Caco-2 (cell line): ENCODE results near the gene GABRD. TPM values are rescaled to one million over a fixed set of nuclear protein-coding genes. Genes with fewer than 3 reads are reported as not detected.

Experiments used
- BruUV-seq: library from RNA; stranded (reverse); fragments of 400-500 nt; replicated peaks from 2 replicates; lab custom pipeline; 2021; lab: Mats Ljungman, UMichigan
- CTCF ChIA-PET: fragments of 300-600 bp; sonication (Branson Sonifier 250); formaldehyde crosslinking; loops from one replicate; lab custom pipeline; 2022; ENCODE audit warnings: antibody characterized with exemption; lab: Charles Lee
- POLR2A ChIA-PET: fragments of 300-600 bp; sonication (Branson Sonifier 250); formaldehyde crosslinking; loops from one replicate; lab custom pipeline; 2022; ENCODE audit warnings: antibody characterized with exemption; lab: Charles Lee
- DNase-seq, 2 experiments: peaks; one replicate each; pipeline versions ENCODE4 v3.0.0 to v3.0.0-alpha.2; 2020 to 2022
- H3K27me3 ChIP-seq: replicated peaks from 2 replicates; pipeline ENCODE4 v1.6.0; 2011; ENCODE audit warnings: low read length; ENCODE audit not compliant: control insufficient read depth, insufficient read depth
- H3K36me3 ChIP-seq: 2 replicates; pipeline ENCODE4 v1.5.1; 2011; ENCODE audit warnings: low read length; ENCODE audit not compliant: control insufficient read depth, insufficient read depth
- H3K4me1 ChIP-seq: fragments of 250-450 bp; sonication (Bioruptor Pico); 2 replicates; pipeline ENCODE4 v1.5.1; 2020; ENCODE audit warnings: mild to moderate bottlenecking
- H3K4me3 ChIP-seq: 2 replicates; pipeline ENCODE4 v1.5.1; 2011; ENCODE audit warnings: low read depth, mild to moderate bottlenecking, control low read depth, low read length
- H3K9me3 ChIP-seq: fragments of 250-450 bp; sonication (Bioruptor Pico); 2 replicates; pipeline ENCODE4 v1.5.1; 2020; ENCODE audit warnings: mild to moderate bottlenecking, moderate library complexity
- H3K27ac Mint-ChIP-seq: one replicate; pipeline ENCODE4 v1.8.0; 2022; ENCODE audit warnings: mixed read lengths; ENCODE audit not compliant: unreplicated experiment
- H3K27me3 Mint-ChIP-seq: one replicate; pipeline ENCODE4 v1.8.0; 2022; ENCODE audit warnings: mixed read lengths; ENCODE audit not compliant: insufficient read depth, unreplicated experiment
- H3K36me3 Mint-ChIP-seq: one replicate; pipeline ENCODE4 v1.8.0; 2022; ENCODE audit warnings: mild to moderate bottlenecking, mixed read lengths; ENCODE audit not compliant: insufficient read depth, unreplicated experiment
- H3K4me1 Mint-ChIP-seq: one replicate; pipeline ENCODE4 v1.8.0; 2022; ENCODE audit warnings: low read depth, mixed read lengths; ENCODE audit not compliant: unreplicated experiment
- H3K4me3 Mint-ChIP-seq: one replicate; pipeline ENCODE4 v1.8.0; 2022; ENCODE audit warnings: mild to moderate bottlenecking, moderate library complexity, mixed read lengths; ENCODE audit not compliant: unreplicated experiment
- H3K9me3 Mint-ChIP-seq: one replicate; pipeline ENCODE4 v1.8.0; 2022; ENCODE audit warnings: mixed read lengths; ENCODE audit not compliant: unreplicated experiment
- CTCF ChIP-seq, 2 experiments: fragments of 200-600 bp in 1 of 2; IDR thresholded peaks; 1 replicate in 1 of 2; 2 replicates in 1 of 2; pipeline versions ENCODE4 v1.5.1 to v1.8.0; 2011 to 2022; ENCODE audit warnings: antibody characterized with exemption in 1 of 2, control low read depth in 1 of 2, inconsistent platforms in 1 of 2, low read depth in 1 of 2, low read length in 1 of 2, mild to moderate bottlenecking in 1 of 2, moderate library complexity in 1 of 2; ENCODE audit not compliant: insufficient read depth in 1 of 2, severe bottlenecking in 1 of 2, unreplicated experiment in 1 of 2
- intact Hi-C: fragments of 100-400 bp; cut with micrococcal nuclease; formaldehyde crosslinking; loops from one replicate; pipeline ENCODE4 v1.10.0; 2022; ENCODE audit not compliant: unreplicated experiment
- total RNA-seq: library from RNA; stranded (reverse); gene quantifications from 2 replicates; pipeline ENCODE4 v1.2.3, GENCODE V29; 2022

GABRD gene
- total RNA-seq, 1 experiment from 2014 or later, result 0.34 TPM

DNA sequence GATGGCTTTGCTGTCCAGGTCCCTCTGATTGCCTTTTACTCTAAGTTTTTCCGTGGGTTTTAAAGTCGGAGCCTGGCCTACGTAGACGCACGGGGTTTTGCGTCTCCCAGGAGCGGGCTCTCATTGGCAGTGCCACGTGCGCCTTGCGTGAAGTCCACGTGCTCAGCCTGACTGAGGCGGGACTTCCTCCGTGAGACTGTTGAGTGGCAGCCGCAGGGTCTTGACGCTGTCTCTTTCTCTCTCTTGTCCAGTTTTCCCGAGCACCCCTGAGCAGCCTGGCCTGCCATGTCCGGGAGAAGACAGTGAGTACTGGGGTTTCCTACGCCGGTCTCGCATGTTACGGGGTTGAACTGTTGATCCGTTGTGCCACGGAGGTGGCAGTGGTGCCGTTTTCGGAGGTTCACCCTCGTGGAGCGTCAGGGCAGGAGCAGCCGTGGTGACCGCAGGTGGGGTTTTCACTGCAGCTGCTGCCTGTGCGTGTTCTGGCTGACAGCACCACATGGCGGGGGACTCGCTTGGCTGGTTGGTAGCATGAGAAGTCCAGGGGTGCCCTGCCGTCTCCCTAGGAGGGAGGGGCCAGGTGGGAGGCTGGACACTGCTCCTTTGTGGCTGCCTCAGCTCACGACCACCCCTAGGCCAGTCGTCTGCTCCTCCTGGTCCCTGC is 40.3 kb downstream of the GABRD start:
- POLR2A ChIA-PET, result no interaction called here
- Mint-ChIP-seq H3K27ac (no peak overlapping the region), H3K4me1 (no peaks in the 10 kb centered on the region), H3K9me3 (no peaks in the 10 kb centered on the region), H3K4me3 (no peak overlapping the region), H3K27me3 (no peaks in the 10 kb centered on the region), H3K36me3 (peaks cover 32% of the 10 kb centered on the region)
- TF ChIP-seq CTCF (IDR thresholded peaks at IDR 0.05; ENCODE audit: insufficient read depth in 1 of 2, low read depth in 1 of 2, low read length in 1 of 2, severe bottlenecking in 1 of 2, unreplicated experiment in 1 of 2), result no peak
- Histone ChIP-seq H3K9me3 (no peaks in the 10 kb centered on the region), H3K4me1 (no peaks in the 10 kb centered on the region), H3K27me3 (no peaks in the 10 kb centered on the region), H3K36me3 (no peaks in the 10 kb centered on the region), H3K4me3 (no peak overlapping the region)
- DNase-seq, result no peak
- intact Hi-C loops, result no loop called here
- no TSS peak for BruUV-seq
- CTCF ChIA-PET, result no interaction called here

- H3K4me1 ChIP-seq, result no peaks in the 10 kb centered on the region
- H3K9me3 ChIP-seq, result no peaks in the 10 kb centered on the region
- ChIA-PET POLR2A (no interaction called here), CTCF (no interaction called here)
- Mint-ChIP-seq H3K27me3 (no peaks in the 10 kb centered on the region), H3K4me3 (no peak overlapping the region), H3K9me3 (no peaks in the 10 kb centered on the region), H3K27ac (no peak overlapping the region), H3K36me3 (peaks cover 38% of the 10 kb centered on the region), H3K4me1 (no peaks in the 10 kb centered on the region)
- H3K36me3 ChIP-seq, result no peaks in the 10 kb centered on the region
- H3K4me3 ChIP-seq, result no peak overlapping the region
- no peaks in the 10 kb centered on the region for H3K27me3 ChIP-seq
- TF ChIP-seq CTCF (IDR thresholded peaks at IDR 0.05; ENCODE audit: insufficient read depth in 1 of 2, low read depth in 1 of 2, low read length in 1 of 2, severe bottlenecking in 1 of 2, unreplicated experiment in 1 of 2), result no peak
- intact Hi-C loops, result no loop called here
- no TSS peak for BruUV-seq
- DNase-seq, result no peak
Observed at GRCh38 chr1:2060072-2060471, 40.9 kb downstream of the GABRD start.

- DNase-seq, result no peak
- H3K9me3 Mint-ChIP-seq, result no peaks in the 10 kb centered on the region
- ChIA-PET POLR2A (no interaction called here), CTCF (no interaction called here)
- H3K4me1 ChIP-seq, result no peaks in the 10 kb centered on the region
- no peaks in the 10 kb centered on the region for H3K27me3 ChIP-seq
- no peaks in the 10 kb centered on the region for H3K27me3 Mint-ChIP-seq
- TF ChIP-seq CTCF (IDR thresholded peaks at IDR 0.05; ENCODE audit: insufficient read depth in 1 of 2, low read depth in 1 of 2, low read length in 1 of 2, severe bottlenecking in 1 of 2, unreplicated experiment in 1 of 2), result no peak
- H3K27ac Mint-ChIP-seq, result no peak overlapping the region
- no peak overlapping the region for H3K4me3 Mint-ChIP-seq
- peaks cover 40% of the 10 kb centered on the region for H3K36me3 Mint-ChIP-seq
- no peaks in the 10 kb centered on the region for H3K9me3 ChIP-seq
- BruUV-seq, result no TSS peak
- no peaks in the 10 kb centered on the region for H3K36me3 ChIP-seq
- intact Hi-C loops, result no loop called here
- H3K4me3 ChIP-seq, result no peak overlapping the region
- H3K4me1 Mint-ChIP-seq, result no peaks in the 10 kb centered on the region
Observed at GRCh38 chr1:2060535-2060934, 41.4 kb downstream of the GABRD start.
